GM10266 (cell line): Measurements from ENCODE around the gene TIAL1.

Experiments used
- DNase-seq: peaks from one replicate; pipeline ENCODE4 v3.0.0; 2012; ENCODE audit errors: extremely low spot score
- TF ChIP-seq, protein P1 (sequence below): IDR thresholded peaks from 2 replicates; pipeline ENCODE4 v1.5.1; 2012; ENCODE audit warnings: mild to moderate bottlenecking, low read depth; ENCODE audit not compliant: control insufficient read depth, insufficient read depth; ENCODE audit errors: missing control alignments

TIAL1 gene, protein sequence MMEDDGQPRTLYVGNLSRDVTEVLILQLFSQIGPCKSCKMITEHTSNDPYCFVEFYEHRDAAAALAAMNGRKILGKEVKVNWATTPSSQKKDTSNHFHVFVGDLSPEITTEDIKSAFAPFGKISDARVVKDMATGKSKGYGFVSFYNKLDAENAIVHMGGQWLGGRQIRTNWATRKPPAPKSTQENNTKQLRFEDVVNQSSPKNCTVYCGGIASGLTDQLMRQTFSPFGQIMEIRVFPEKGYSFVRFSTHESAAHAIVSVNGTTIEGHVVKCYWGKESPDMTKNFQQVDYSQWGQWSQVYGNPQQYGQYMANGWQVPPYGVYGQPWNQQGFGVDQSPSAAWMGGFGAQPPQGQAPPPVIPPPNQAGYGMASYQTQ

DNA sequence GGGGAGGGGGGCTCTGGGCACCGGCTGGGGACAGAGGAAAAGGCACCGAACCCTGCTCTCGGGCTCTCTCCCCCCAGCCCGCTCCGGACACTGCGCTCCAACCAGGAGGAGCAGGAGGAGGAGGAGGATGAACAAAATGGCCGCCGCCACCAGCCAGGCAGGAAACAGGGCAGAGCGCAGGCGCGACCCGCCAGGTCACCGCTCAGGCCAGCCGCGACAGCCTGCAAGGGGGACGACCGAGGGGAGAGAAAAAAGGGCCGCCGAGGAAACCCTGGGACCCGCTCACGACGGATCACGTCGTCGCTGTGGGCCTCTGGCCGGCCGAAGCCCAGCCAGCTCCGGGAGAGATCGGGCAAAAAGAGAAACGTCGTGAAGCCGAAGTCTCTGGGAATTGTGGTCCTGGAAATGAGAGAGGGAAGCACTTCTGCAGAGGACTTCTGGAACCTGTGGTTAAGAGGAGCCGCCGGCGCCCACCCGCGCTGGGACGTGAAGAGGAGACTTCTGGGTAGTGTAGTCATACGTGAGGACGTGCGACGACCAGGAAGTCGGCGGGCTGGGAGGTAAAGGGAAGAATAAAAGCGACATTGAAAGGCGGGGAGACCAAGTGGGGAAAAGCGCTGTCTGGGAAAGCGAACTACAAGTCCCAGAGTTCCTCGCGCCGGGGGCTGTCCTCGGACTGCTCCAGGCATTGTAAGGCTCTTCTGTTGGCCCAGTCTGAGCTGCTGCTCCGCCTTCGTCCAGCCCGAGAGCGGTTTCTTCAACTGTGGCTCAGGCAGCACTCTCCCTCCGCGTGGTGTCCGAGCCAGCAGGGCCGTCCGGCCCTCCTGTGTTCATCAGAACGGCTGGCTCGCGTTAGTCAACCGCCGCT lies at the start of gene TIAL1:
TSS of gene TIAL1 (minus strand) at position 428 of the 868 bp plus-strand sequence. CDS start 499 bp downstream, outside the sequence.
- TF ChIP-seq, protein P1, sequence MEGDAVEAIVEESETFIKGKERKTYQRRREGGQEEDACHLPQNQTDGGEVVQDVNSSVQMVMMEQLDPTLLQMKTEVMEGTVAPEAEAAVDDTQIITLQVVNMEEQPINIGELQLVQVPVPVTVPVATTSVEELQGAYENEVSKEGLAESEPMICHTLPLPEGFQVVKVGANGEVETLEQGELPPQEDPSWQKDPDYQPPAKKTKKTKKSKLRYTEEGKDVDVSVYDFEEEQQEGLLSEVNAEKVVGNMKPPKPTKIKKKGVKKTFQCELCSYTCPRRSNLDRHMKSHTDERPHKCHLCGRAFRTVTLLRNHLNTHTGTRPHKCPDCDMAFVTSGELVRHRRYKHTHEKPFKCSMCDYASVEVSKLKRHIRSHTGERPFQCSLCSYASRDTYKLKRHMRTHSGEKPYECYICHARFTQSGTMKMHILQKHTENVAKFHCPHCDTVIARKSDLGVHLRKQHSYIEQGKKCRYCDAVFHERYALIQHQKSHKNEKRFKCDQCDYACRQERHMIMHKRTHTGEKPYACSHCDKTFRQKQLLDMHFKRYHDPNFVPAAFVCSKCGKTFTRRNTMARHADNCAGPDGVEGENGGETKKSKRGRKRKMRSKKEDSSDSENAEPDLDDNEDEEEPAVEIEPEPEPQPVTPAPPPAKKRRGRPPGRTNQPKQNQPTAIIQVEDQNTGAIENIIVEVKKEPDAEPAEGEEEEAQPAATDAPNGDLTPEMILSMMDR = no peak
- peak; percentile 88 for DNase-seq

DNA sequence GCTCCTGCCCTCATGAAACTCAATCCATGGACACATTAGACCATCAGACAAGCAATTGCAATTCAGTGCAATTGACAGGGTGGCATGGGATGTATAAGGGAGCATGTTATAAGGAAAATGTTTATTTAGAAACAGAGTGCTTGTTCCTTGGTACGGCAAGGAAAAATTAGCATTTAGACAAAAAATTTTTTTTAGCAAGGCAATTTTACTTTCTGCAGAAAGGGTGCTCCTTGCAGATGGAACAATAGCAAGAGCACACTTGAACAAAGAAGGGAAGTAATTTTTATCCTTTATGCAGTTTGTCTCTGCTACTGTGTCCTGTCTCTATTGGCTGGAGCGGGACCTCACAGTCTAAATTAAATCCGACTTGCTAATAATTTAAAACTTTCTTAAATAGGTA lies 48.2 kb upstream of the TIAL1 start:
- TF ChIP-seq, protein P1 = no peak
- DNase-seq = no peak

DNA sequence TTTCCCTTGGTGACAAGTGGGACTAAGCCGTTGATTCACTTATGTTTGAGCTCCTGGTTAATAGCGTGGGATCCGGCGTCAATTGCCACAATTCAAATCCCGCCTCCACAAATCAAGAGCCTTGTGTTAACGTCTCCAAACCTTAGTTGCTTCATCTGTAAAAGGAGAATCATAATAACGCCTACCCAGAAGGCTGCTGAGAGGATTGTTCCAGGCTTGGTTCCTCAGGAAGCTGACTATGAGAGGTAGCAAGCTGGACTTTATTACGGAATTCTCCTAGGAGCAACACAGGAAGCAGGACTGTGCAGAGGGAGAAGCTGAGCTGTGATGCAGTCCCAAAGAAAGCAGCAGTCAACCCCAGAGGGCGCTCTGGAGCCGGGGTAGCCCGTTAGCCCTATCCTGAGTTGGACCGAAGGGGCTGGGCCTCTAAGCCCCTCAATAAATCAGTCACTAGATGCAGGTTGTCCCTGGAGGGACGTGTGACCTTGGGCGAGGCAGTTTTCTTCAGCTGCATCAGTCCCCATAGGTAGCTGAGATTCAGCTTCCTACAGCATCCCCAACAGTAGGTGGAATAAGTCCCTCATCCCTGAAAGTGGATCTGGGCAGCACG lies 47.5 kb upstream of the TIAL1 start:
- TF ChIP-seq, protein P1 = no peak
- DNase-seq = no peak

DNA sequence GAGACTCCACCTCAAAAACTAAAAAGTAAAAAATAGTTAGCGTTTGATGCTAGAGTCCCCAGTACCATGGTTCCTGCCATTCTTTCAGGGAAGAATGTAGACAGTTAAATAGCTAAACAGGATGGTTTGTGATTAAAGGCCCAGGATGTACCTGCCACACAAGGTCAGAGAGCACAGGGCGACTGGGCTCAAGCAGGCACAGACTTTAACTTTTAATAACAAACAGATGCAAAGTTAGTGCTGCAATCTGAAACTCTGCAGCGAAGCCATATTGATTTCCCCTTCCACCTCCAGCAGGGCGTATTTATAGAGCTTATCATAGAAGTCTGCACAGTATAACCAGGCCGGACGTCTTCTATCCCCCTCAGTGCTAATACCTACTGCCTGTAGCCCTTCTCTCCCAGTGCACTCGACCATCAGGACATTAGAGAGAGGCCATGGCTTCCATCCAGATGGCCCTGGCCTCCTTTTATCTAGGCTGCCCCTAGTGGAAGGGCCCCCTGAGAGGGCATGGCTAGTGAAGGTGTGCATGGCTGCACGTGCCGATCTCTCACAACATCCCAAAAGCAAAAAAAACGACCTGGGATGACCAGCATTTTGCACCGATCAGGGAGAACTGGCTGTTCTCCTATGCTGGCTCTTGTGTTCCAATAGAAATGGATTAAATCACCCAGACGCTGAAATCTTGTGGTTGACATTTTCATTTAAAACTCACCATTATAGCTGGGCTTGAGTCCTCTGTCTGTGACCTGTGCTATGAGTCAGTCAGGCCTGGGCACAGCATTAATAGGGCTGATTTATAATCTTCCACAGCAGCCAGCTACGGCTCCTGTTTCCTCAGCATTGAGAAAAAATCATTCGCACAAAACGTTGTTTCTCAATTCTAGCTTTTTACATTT lies 46.8 kb upstream of the TIAL1 start:
- no peak for DNase-seq
- TF ChIP-seq, protein P1 = no peak

DNA sequence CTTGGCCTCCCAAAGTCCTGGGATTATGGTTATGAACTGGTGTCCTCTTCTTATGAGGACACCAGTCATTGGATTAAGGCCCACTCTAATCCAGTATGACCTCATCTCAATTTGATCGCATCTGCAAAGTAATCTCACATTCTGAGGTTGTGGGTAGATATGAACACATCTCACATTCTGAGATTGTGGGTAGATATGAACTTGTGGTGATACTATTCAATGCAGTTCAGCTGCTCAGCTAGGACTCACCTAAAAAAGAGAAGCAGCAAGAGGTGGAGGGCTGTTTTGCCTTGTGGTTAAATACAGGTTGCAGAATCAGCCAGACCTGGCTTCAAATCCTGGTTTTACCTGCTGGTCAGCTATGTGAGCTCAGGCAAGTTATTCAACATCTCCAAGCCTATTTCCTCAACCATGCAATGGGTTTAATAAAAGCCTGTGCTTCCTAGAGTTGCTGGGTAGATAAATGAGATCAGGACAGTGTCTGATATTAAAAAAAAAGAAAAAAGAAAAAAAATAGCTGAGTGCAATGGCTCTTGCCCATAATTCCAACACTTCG lies 45.9 kb upstream of the TIAL1 start:
- DNase-seq = no peak
- TF ChIP-seq, protein P1 = no peak

DNA sequence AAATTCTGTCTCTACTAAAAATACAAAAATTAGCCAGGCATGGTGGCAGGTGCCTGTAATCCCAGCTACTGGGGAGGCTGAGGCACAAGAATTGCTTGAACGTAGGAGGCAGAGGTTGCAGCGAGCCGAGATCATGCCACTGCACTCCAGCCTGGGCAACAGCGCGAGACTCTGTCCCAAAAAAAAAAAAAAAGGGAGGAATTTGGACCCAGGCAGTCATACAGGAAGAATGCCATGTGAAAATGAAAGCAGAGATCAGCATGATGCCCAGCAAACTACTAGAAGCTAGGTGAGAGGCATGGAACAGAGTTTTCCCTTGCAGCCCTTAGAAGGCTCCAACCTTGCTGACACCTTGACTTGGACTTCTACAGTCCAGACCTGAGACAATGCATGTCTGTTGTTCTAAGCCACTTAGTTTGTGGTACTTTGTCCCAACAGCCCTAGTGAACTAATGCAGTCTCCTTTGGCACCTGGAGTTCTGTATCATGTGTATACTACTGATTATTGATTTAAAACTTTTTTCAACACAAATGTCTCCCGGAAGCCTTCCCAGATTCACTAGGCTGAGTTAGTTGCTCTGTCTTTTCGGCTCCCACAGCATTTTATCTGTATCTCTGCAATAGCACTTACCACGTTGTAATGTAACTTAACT lies 44.2 kb upstream of the TIAL1 start:
- TF ChIP-seq, protein P1 = no peak
- DNase-seq = no peak
